ENCODE results near the gene SLC41A1.
"Not testable (repeated sequence)": the region's sequence is repeated elsewhere in the genome, so short reads cannot be mapped to it uniquely, and the experiment has no call there.

Gene SLC41A1

DNA sequence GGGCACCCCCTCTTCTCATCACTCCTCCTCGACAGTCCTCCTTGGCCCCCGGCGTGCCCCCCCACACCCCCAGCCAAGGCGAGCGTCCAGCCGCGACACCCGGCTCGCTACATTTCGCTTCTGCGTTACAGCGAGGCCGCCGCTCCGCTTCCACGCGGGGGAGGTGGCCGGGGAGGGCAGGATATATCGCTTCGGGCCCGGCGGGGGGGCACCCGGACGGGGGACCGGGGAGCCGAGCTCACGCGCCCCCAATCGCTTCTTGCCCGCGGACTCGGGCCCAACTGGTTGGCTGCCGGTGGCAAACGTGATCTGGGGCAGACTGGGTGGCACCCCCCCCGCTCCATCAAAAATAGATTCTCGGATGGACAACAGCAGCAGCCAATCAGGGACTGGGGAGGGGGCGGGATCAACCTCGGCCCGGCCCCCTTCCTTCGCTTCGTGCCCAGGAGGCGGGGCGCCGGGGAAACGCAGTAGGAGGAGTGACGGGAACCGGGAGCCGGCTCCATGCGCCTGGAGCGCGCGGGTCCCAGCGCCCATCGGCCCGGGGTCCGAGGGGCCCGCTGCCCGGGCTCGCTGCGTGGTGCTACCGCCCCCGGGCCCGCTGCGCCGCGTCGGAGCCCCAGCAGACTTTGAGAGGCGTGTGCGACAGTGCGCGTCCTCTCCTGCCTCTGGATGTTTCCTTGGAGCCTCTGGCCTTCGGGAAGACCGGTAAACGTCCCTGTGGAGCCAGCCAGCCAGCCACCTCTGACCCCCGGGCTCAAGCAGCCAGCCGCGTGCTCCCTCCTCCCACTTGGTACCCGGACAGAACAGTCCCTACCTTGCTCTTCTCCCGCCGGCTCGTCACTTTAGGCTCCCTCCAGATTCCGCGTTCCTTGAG is at the start of gene SLC41A1:
Gene SLC41A1, minus strand, starts transcription at position 321 of the 877 bp plus-strand sequence. CDS start 2,757 bp downstream, outside the sequence.
- peak; percentile 87 for DNase-seq

GRCh38 chr1:205861540-205861939 is 48.5 kb upstream of the SLC41A1 start:
- DNase-seq = no peak

GRCh38 chr1:205858141-205858961 is 45.4 kb upstream of the SLC41A1 start:
- no peak for DNase-seq

GRCh38 chr1:205857501-205857900 is 44.5 kb upstream of the SLC41A1 start:
- DNase-seq = not testable (repeated sequence)

GRCh38 chr1:205856433-205856832 is 43.4 kb upstream of the SLC41A1 start:
- DNase-seq = no peak

DNA sequence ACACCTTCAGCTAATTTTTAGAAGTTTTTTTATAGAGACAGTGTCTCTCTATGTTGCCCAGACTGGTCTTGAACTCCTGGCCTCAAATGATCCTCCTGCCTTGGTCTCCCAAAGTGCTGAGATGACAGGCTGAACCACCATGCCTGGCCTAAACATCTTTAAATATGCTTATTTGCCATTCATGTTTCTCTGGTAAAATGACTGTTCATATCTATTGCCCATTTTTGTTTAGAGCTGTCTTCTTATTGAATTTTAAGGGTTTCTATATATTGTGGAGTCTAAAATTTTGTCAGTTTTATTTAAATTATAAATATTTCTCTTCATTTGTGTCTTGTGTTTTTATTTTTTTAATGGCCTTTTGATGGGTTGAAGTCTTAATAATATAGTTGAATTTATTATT is 40.0 kb upstream of the SLC41A1 start:
- no peak for DNase-seq

DNA sequence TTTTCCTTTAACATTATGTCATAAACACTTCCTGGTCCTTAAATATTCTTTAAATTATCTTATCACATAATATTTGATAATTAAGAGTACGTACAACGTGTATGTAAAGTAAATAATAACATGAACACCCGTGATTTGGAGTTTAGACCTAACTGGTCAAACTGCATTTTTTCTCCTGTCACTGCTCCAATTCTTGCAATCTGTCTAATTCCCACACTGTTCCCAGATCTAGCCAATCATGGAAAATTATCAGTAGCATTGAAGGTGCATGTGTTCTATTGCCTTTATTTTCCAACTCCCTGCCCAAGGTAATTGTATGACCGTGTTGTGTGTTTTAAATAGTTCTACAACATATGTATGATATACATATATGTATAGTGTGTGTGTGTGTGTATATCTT is 39.0 kb upstream of the SLC41A1 start:
- DNase-seq = no peak

DNA sequence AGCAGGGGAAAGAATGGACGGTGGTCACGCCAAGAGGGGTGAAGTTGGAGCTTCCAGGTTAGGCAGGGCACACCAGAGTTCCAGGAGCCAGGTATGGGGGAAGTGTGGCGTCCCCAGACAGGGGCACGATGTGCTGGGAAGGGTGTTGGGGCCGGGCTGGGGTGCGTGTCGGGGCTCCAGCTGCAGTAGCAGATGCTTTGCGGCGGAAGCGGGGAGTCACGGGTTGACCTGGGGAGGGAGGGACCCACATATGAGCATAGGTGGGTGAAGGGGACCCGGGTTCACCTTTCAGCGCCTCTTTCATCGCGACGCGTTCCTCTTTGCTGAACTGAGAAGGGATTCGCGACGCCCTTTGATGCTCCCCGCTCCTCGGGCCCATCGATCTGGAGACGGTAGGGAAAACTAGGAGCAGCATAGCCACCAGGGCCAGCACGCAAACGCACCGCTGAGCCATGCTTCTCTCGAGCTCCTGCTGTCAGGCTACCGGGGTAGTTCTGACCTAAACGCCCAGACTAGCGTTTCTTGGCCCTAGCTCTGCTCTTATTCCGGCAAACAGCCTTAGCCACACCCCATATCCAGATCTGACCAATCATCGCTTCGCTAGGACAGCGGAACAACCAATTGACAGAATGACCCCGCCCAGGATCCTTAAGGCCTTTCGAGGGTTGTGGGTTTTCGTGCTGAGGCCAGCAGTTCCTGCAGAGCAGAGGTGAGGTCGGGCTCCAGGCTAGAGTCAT is 36.8 kb upstream of the SLC41A1 start, which contains the start of gene PM20D1:
Gene PM20D1, minus strand, starts transcription at position 514 of the 737 bp plus-strand sequence. Its CDS starts 60 bp downstream, at position 454.
- peak; percentile 54 to 69 for DNase-seq

DNA sequence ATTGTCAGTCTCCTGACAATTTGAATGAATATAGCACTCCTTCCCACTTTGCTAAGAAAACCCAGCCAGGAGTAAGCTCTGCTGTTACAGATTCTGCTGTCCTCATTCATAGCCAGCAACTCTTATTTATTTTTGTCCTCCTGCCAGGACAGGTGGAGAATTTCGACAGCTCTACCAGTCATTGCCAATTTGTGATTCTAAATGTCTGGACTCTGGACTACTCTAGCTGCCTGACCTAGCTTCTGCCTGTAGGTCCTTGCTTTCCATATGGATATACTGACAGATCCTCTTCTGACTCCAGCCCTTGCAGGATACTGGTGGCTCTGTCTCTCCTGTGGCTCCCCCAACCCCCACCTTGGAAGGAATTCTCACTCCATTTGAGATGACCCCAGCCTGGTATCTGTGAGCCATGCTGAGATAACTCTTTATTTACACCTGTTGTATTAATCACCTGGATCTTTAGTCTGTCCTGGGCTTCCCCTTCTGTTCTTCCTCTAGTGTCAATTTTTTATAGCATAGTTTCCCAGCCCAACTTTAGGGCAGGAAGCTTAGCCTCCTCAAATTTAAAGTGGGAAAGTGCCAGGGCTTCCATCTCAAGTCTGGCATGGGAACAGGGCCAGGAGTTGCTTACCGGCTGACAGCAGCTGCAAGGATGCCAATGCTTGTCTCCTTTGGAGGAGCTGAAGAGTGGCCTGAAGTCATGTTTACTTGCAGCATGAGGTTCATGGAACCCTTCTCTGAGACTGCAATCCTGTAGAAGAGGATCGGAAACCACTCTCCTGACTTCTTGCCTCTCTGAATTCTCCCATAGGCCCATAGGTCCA is 30.2 kb upstream of the SLC41A1 start:
- no peak for DNase-seq

DNA sequence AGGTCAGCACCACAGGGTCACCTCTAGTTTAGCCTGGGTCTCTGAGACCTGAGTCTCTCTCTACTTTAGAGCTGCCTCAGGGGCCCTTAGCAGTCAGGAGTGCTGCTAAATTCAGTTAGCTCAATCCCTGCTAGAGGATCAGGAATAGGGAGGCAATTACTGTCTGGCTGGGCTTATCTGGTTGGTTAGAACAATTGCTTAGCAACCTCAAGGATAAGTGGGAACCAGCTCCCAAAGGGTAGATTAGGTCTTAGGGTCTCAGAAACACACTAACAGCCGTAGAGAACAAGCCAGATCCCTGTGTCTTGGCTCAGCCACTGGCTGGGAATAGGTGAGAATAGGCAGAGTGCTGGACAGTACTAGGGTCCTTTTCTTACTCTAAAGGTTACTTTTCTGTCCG is 29.2 kb upstream of the SLC41A1 start:
- DNase-seq = no peak

DNA sequence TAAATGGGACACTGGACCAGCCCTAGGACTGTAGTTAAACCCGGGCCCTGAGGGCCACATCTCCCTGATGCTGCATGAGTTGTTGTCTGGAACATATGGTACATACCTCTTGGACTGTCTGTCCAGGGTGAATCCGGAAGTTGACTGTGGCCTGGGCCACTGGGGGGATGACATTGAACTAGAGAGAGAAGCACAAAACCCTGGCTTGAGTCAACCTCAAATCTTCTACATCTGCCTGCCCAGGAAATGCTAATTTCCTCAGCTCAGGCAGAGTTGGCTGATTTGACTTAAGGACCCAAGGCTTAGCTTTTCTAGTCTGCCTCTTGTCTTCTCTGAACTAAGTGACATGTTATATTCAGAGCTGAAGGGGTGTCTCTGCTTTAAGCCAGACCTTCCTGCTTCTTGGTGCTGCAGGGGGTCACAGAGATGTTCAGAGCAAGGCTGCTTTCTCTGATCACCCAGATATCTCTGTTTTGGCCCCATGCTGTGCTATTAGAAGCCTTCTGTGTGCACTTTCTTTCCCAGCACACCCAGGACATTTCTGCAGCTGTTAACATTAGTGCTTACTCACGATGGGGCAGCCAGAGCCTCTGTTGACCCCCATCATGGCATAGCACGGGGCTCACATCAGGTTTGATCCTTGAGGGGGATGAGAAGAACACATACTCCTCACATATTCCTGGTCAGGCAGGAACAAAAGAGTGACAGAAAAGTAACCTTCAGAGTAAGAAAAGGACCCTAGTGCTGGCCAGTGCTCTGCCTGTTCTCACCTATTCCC is 27.3 kb upstream of the SLC41A1 start:
- no peak for DNase-seq

- DNase-seq = no peak
Measured at GRCh38 chr1:205837382-205837970, 24.5 kb upstream of the SLC41A1 start.

GRCh38 chr1:205834751-205835150 is 21.8 kb upstream of the SLC41A1 start:
- DNase-seq = no peak

GRCh38 chr1:205832326-205832751 is 19.3 kb upstream of the SLC41A1 start:
- DNase-seq = no peak

DNA sequence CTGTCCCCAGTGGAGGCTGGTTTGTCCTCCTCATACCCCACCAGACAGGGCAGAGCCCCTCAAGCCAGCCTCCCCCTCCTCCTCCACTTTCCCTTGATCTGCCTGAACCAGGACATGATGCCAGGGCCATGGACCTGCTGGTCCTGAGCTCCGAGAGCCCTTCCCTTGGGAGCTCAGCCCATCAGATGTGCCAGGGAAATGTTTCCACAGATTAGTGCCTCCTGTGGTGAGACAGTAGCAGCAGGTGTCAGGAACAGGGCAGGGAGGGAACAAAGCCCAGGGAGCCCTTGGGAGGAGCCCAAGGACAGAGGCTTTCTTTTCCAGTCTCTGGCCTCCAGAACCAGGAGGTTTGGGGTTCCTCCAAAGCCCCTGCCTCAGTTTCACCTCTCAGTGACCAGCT is 14.6 kb upstream of the SLC41A1 start:
- no peak for DNase-seq

DNA sequence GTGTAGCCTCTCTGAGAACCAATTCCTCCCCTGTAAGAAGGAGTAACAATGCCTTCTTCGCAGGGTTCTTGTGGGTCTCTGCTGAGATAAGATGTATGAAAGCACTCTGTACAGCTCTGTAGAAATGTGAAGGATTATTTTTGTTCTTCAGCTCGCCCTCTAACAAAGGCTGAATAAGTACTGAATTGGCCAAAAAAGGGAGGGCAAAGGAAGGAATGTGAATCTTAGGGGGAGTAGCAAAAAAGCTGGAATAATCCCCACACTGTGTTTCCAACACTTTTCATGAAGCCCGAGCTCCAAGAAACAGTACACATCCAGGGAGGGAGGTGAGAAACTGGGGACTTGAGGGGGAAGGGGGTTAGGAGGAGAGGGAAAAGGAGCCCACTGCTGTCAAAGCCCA is 14.0 kb upstream of the SLC41A1 start:
- DNase-seq = no peak

GRCh38 chr1:205826016-205826806 is 13.2 kb upstream of the SLC41A1 start:
- DNase-seq = no peak

DNA sequence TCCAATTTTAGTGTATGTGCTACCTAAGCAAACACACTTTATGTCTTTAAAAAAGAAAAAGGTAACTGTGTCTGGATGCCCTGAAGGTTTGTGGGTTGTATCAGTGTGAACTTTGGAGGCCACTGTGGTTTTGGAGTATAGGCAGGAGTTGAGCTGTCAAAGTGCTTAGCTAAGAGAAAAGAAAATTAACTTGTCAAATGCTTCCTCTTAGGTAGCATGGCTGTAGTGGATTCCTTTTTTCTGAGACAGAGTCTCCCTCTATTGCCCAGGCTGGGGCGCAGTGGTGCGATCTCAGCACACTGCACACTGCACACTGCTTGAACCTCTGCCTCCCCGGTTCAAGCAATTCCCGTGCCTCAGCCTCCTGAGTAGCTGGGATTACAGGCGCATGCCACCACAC is 11.2 kb upstream of the SLC41A1 start:
- DNase-seq = no peak

DNA sequence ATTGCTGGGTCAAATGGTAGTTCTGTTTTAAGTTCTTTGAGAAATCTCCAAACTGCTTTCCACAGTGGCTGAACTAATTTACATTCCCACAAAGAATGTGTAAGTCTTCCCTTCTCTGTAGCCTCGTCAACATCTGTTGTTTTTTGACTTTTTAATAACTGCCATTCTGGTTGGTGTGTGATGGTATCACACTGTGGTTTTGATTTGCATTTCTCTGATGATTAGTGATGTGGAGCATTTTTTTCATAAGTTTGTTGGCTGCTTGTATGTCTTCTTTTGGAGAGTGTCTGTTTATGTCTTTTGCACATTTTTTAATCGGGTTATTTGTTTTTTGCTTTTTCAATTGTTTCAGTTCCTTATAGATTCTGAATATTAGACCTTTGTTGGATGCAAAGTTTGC is 10.3 kb upstream of the SLC41A1 start:
- not testable (repeated sequence) for DNase-seq

- DNase-seq = no peak
Measured at GRCh38 chr1:205822397-205822796, 9.4 kb upstream of the SLC41A1 start.

Data from stimulated activated CD4-positive, alpha-beta T cell treated with anti-CD3 and anti-CD28 coated beads, Interleukin-2, amount 100 ng/mL, for 48 hours (primary cell).